ENCODE data around the gene POLG2.

Gene POLG2

DNA sequence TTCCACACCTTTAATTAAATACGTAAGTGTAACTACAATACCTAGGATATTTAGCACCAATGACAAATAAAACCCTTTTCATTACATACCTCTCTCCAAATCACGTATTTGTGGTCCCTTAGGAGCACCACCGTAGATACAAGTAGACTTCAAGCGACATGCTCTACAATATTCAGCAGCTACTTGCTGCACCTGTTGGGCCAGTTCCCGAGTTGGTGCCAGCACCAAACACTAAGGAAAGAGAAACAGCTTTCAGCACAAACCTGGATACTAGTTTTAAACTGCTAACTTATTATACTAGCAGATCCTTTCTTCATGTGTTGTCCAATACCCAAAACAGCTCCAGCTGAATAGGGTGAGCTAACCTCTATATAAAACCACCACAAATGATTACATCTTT is 6.5 kb upstream of the POLG2 start:
- H3K4me3 ChIP-seq (replicated peaks in 1 of 2; ENCODE audit: low read depth in 2 of 2, low read length in 2 of 2), result peak overlapping the region; percentile 99 to 100
- TF ChIP-seq CTCF (IDR thresholded peaks at IDR 0.05; ENCODE audit: low read depth, low read length), result no peak
- DNase-seq (ENCODE audit: low read depth in 2 of 2), result no peak

DNA sequence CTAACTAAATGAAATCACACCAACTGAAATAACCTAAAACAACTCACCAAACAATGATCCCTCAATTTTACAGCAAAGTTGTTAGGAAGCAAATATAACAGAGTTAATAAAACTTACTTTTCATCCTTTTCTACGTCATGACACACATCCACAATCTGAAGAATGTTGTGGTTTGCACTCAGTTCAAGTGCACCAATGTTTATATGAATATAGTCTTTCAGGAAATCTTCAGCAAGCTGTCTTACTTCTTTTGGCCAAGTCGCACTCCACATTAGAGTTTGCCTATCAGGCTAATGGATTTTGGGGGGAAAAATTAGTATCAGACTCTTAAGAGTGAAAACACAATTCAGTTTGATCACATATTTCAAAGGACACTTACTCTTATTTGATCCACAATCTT is 6.0 kb upstream of the POLG2 start:
- TF ChIP-seq CTCF (IDR thresholded peaks at IDR 0.05; ENCODE audit: low read depth, low read length), result no peak
- DNase-seq (ENCODE audit: low read depth in 2 of 2), result no peak

GRCh38 chr17:64502021-64502420 is 5.2 kb upstream of the POLG2 start:
- no peak for TF ChIP-seq CTCF (IDR thresholded peaks at IDR 0.05; ENCODE audit: low read depth, low read length)
- no peak overlapping the region for H3K4me3 ChIP-seq (replicated peaks in 1 of 2; ENCODE audit: low read depth in 2 of 2, low read length in 2 of 2)
- DNase-seq (ENCODE audit: low read depth in 2 of 2), result no peak

More for the DNA sequence above, 6.0 kb upstream of the POLG2 start:
- no peak overlapping the region for H3K4me3 ChIP-seq (replicated peaks in 1 of 2; ENCODE audit: low read depth in 2 of 2, low read length in 2 of 2)

- no peak for TF ChIP-seq CTCF (IDR thresholded peaks at IDR 0.05; ENCODE audit: low read depth, low read length)
- H3K4me3 ChIP-seq (replicated peaks in 1 of 2; ENCODE audit: low read depth in 2 of 2, low read length in 2 of 2), result no peak overlapping the region
- DNase-seq (ENCODE audit: low read depth in 2 of 2), result no peak
Observed at GRCh38 chr17:64500862-64501765, 4.3 kb upstream of the POLG2 start.

DNA sequence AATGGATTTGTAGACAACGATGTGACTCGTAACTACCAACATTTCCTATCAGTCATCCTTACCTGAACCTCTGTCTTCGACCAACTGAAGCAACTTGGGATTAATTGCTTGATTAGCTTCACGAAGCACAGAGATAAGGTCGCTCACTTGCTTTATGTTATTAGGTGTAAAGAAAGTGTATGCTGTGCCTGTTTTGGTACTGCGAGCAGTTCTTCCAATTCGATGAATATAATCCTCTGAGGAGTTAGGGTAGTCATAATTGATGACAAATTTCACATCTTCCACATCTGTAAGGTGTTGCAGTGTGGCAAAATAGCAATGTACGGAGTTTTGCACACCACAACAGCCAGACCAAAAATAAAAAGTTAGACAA is 3.6 kb upstream of the POLG2 start:
- no peak overlapping the region for H3K4me3 ChIP-seq (replicated peaks in 1 of 2; ENCODE audit: low read depth in 2 of 2, low read length in 2 of 2)
- TF ChIP-seq CTCF (IDR thresholded peaks at IDR 0.05; ENCODE audit: low read depth, low read length), result no peak
- no peak for DNase-seq (ENCODE audit: low read depth in 2 of 2)

- no peak overlapping the region for H3K4me3 ChIP-seq (replicated peaks in 1 of 2; ENCODE audit: low read depth in 2 of 2, low read length in 2 of 2)
- DNase-seq (ENCODE audit: low read depth in 2 of 2), result peak; percentile 42 to 54
- no peak for TF ChIP-seq CTCF (IDR thresholded peaks at IDR 0.05; ENCODE audit: low read depth, low read length)
Observed at GRCh38 chr17:64499805-64500486, 3.1 kb upstream of the POLG2 start.

Measured in cardiac fibroblast (primary cell).